Uterus (tissue), 2 donors: ENCODE data around the gene LGALS9C.
"Not testable (repeated sequence)": the region's sequence is repeated elsewhere in the genome, so short reads cannot be mapped to it uniquely, and the experiment has no call there.

Source experiments
- CTCF ChIP-seq, 4 experiments: fragments of 200-600 bp in 2 of 4; fragments of 450-650 bp in 2 of 4; sonication (generic) in 2 of 4; IDR thresholded peaks; one replicate each; pipeline ENCODE4 v1.5.1; 2016 to 2019; ENCODE audit warnings: antibody characterized with exemption in 4 of 4, mild to moderate bottlenecking in 2 of 4, moderate library complexity in 1 of 4
- POLR2A ChIP-seq, 2 donors: fragments of 450-650 bp; IDR thresholded peaks; one replicate each; pipeline ENCODE4 v1.6.1; 2016; ENCODE audit warnings: antibody characterized with exemption in 2 of 2, mild to moderate bottlenecking in 1 of 2, moderate library complexity in 1 of 2

- TF ChIP-seq CTCF, POLR2A (IDR thresholded peaks at IDR 0.05): not testable (repeated sequence)
These were observed 37.1 kb upstream of the LGALS9C start for GRCh38 chr17:18439465-18439870.
